BJ (cell line): ENCODE measurements around the gene MRTO4. TPM values are rescaled to one million over a fixed set of nuclear protein-coding genes. Genes with fewer than 3 reads are reported as not detected.
"Not testable (repeated sequence)": the region's sequence is repeated elsewhere in the genome, so short reads cannot be mapped to it uniquely, and the experiment has no call there.

Source experiments
- CTCF ChIA-PET: fragments of 350-600 bp; formaldehyde crosslinking; extraction: SDS; loops from one replicate; lab custom pipeline; 2021; ENCODE audit warnings: antibody characterized with exemption, inconsistent platforms; lab: Yijun Ruan, JAX
- POLR2A ChIA-PET: fragments of 300-600 bp; sonication (Branson Sonifier 250); formaldehyde crosslinking; extraction: SDS; loops from one replicate; lab custom pipeline; 2021; ENCODE audit warnings: antibody characterized with exemption; lab: Charles Lee
- DNase-seq: peaks from one replicate; pipeline ENCODE4 v3.0.0-alpha.2; 2011; ENCODE audit warnings: low read depth
- H3K27me3 ChIP-seq: 2 replicates; pipeline ENCODE4 v1.6.0; 2011; ENCODE audit warnings: low read length; ENCODE audit not compliant: control insufficient read depth, insufficient read depth
- H3K36me3 ChIP-seq: 2 replicates; pipeline ENCODE4 v1.5.1; 2011; ENCODE audit warnings: low read length; ENCODE audit not compliant: control insufficient read depth, insufficient read depth
- H3K4me3 ChIP-seq: 2 replicates; pipeline ENCODE4 v1.5.1; 2011; ENCODE audit warnings: low read depth, mild to moderate bottlenecking, control low read depth, low read length
- polyA plus RNA-seq: library from polyadenylated mRNA; depleted of rRNA; stranded (reverse); fragments of >200 nt; gene quantifications from 2 replicates; pipeline ENCODE4 v1.2.3, GENCODE V29; 2011
- TF ChIP-seq, protein P1 (sequence below): IDR thresholded peaks from 2 replicates; pipeline ENCODE4 v1.5.1; 2011; ENCODE audit warnings: low read depth, mild to moderate bottlenecking, control low read depth, inconsistent platforms, low read length, moderate library complexity; ENCODE audit not compliant: insufficient read depth

MRTO4 gene
- polyA plus RNA-seq, 1 experiment = 37.5 TPM

- ChIA-PET POLR2A (no interaction called here), CTCF (no interaction called here)
- TF ChIP-seq, protein P1, sequence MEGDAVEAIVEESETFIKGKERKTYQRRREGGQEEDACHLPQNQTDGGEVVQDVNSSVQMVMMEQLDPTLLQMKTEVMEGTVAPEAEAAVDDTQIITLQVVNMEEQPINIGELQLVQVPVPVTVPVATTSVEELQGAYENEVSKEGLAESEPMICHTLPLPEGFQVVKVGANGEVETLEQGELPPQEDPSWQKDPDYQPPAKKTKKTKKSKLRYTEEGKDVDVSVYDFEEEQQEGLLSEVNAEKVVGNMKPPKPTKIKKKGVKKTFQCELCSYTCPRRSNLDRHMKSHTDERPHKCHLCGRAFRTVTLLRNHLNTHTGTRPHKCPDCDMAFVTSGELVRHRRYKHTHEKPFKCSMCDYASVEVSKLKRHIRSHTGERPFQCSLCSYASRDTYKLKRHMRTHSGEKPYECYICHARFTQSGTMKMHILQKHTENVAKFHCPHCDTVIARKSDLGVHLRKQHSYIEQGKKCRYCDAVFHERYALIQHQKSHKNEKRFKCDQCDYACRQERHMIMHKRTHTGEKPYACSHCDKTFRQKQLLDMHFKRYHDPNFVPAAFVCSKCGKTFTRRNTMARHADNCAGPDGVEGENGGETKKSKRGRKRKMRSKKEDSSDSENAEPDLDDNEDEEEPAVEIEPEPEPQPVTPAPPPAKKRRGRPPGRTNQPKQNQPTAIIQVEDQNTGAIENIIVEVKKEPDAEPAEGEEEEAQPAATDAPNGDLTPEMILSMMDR = no peak
- peaks cover 28% of the 10 kb centered on the region for H3K36me3 ChIP-seq
- no peak for DNase-seq
- no peak overlapping the region for H3K4me3 ChIP-seq
- H3K27me3 ChIP-seq = no peaks in the 10 kb centered on the region
These were observed 22.4 kb upstream of the MRTO4 start for GRCh38 chr1:19229229-19229628.

- Histone ChIP-seq H3K27me3 (no peaks in the 10 kb centered on the region), H3K36me3 (peaks cover 27% of the 10 kb centered on the region), H3K4me3 (no peak overlapping the region)
- TF ChIP-seq, protein P1 = no peak
- ChIA-PET CTCF (interaction anchor here (1.8 kb wide), 1 partner anchor 11 kb away, joined by 10 read pairs; no protein-coding TSS in a partner anchor), POLR2A (no interaction called here)
- no peak for DNase-seq
These were observed 21.7 kb upstream of the MRTO4 start for GRCh38 chr1:19229828-19230325.

GRCh38 chr1:19231736-19232523 is 19.7 kb upstream of the MRTO4 start:
- H3K27me3 ChIP-seq, DNase-seq, POLR2A ChIA-PET, H3K4me3 ChIP-seq: not testable (repeated sequence)
- CTCF ChIA-PET = interaction anchor here (0.7 to 1.8 kb wide), 5 partner anchors 9 to 422 kb away, joined by 3 to 10 read pairs (median 3); no protein-coding TSS in a partner anchor
- peaks cover 22% of the 10 kb centered on the region for H3K36me3 ChIP-seq

DNA sequence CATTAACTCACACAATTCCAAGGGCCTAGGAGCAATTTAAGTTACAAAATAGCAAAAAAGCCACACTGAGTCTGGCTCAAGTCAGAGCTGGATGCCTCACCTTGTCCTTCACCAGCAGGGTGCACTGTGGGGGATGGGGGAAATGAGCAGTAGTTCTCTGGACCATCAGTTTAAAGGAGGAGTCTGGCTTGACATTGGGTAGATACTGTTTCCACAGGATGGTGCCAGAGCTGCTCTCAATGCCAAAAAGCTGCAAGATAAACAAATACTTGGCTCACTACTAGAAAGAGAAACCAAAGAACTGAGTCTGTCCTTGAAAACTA is 19.1 kb upstream of the MRTO4 start:
- ChIA-PET POLR2A (no interaction called here), CTCF (interaction anchor here (0.7 to 1.5 kb wide), 4 partner anchors 8 to 422 kb away, joined by 3 to 6 read pairs (median 3); no protein-coding TSS in a partner anchor)
- no peak for DNase-seq
- Histone ChIP-seq H3K27me3 (no peaks in the 10 kb centered on the region), H3K36me3 (peaks cover 24% of the 10 kb centered on the region), H3K4me3 (no peak overlapping the region)
- TF ChIP-seq, protein P1 = 0 out of 2 replicates have a peak, but pooled peaks have one; percentile 16

- TF ChIP-seq, protein P1 = no peak
- POLR2A ChIA-PET = no interaction called here
- no peak overlapping the region for H3K4me3 ChIP-seq
- CTCF ChIA-PET = interaction anchor here (0.8 to 1.9 kb wide), 4 partner anchors 11 to 420 kb away, joined by 3 to 5 read pairs (median 4); no protein-coding TSS in a partner anchor
- DNase-seq = no peak
- H3K27me3 ChIP-seq = no peaks in the 10 kb centered on the region
- H3K36me3 ChIP-seq = peaks cover 33% of the 10 kb centered on the region
These were observed 17.4 kb upstream of the MRTO4 start for GRCh38 chr1:19234224-19234623.
